IMR-90 (cell line): ENCODE results near the gene OR51D1. TPM values are rescaled to one million over a fixed set of nuclear protein-coding genes. Genes with fewer than 3 reads are reported as not detected.

Experiments used
- ATAC-seq: fragments of 200-7000 bp; cut with Tn5 transposase; 2 replicates; pipeline ENCODE4 v1.9.1; 2020; ENCODE audit warnings: low read depth, mild to moderate bottlenecking, moderate library complexity
- BruUV-seq: library from RNA; stranded (reverse); fragments of 400-500 nt; replicated peaks from 2 replicates; lab custom pipeline; 2021; lab: Mats Ljungman, UMichigan
- CTCF ChIA-PET: fragments of 300-600 bp; formaldehyde crosslinking; extraction: SDS; loops from one replicate; lab custom pipeline; 2021; ENCODE audit warnings: antibody characterized with exemption; lab: Yijun Ruan, JAX
- POLR2A ChIA-PET: fragments of 300-600 bp; sonication (Branson Sonifier 250); formaldehyde crosslinking; loops from one replicate; lab custom pipeline; 2022; ENCODE audit warnings: antibody characterized with exemption; ENCODE audit not compliant: unreplicated experiment; lab: Charles Lee
- DNase-seq: peaks from one replicate; pipeline ENCODE4 v3.0.0; 2013
- H2AFZ ChIP-seq: replicated peaks from 2 replicates; pipeline ENCODE3; 2013; ENCODE audit warnings: low read length, mild to moderate bottlenecking; ENCODE audit not compliant: poor library complexity
- H2AK5ac ChIP-seq: 2 replicates; pipeline ENCODE4 v1.6.1; 2013; ENCODE audit warnings: low read depth, low read length, inconsistent platforms
- H2AK9ac ChIP-seq: replicated peaks from 2 replicates; pipeline ENCODE3; 2013; ENCODE audit warnings: mild to moderate bottlenecking, low read depth, low read length, moderate library complexity; ENCODE audit not compliant: poor library complexity
- H2BK120ac ChIP-seq: 2 replicates; pipeline ENCODE4 v1.6.1; 2013; ENCODE audit warnings: low read depth, low read length, inconsistent platforms
- H2BK15ac ChIP-seq: 3 replicates; pipeline ENCODE4 v1.6.1; 2013; ENCODE audit warnings: low read depth, low read length, inconsistent platforms
- H2BK20ac ChIP-seq: 2 replicates; pipeline ENCODE4 v1.6.1; 2013; ENCODE audit warnings: low read depth, mild to moderate bottlenecking, inconsistent platforms, low read length, moderate library complexity
- H2BK5ac ChIP-seq: 2 replicates; pipeline ENCODE4 v1.6.1; 2013; ENCODE audit warnings: mild to moderate bottlenecking, low read depth, low read length, inconsistent platforms; ENCODE audit not compliant: poor library complexity, severe bottlenecking
- H3K14ac ChIP-seq: replicated peaks from 2 replicates; pipeline ENCODE4 v1.6.1; 2013; ENCODE audit warnings: low read depth, low read length, inconsistent platforms
- H3K18ac ChIP-seq: 2 replicates; pipeline ENCODE4 v1.6.1; 2013; ENCODE audit warnings: low read depth, low read length, control low read depth
- H3K23ac ChIP-seq: 2 replicates; pipeline ENCODE4 v1.6.1; 2013; ENCODE audit warnings: low read depth, low read length, inconsistent platforms
- H3K27ac ChIP-seq: 2 replicates; pipeline ENCODE4 v1.5.1; 2013; ENCODE audit warnings: mild to moderate bottlenecking, control low read depth, low read length; ENCODE audit not compliant: insufficient read depth
- H3K27me3 ChIP-seq: 2 replicates; pipeline ENCODE4 v1.6.1; 2013; ENCODE audit warnings: low read length; ENCODE audit not compliant: control insufficient read depth, insufficient read depth
- H3K36me3 ChIP-seq: 2 replicates; pipeline ENCODE4 v1.6.1; 2013; ENCODE audit warnings: low read length, mixed read lengths; ENCODE audit not compliant: control insufficient read depth, insufficient read depth
- H3K4ac ChIP-seq: 2 replicates; pipeline ENCODE4 v1.6.1; 2013; ENCODE audit warnings: low read depth, low read length, inconsistent platforms
- H3K4me1 ChIP-seq: 2 replicates; pipeline ENCODE4 v1.6.1; 2013; ENCODE audit warnings: low read length, mixed read lengths; ENCODE audit not compliant: control insufficient read depth, insufficient read depth
- H3K4me2 ChIP-seq: 2 replicates; pipeline ENCODE4 v1.6.1; 2013; ENCODE audit warnings: low read depth, mild to moderate bottlenecking, control low read depth, low read length, moderate library complexity
- H3K4me3 ChIP-seq: 2 replicates; pipeline ENCODE4 v1.5.1; 2013; ENCODE audit warnings: low read depth, mild to moderate bottlenecking, control low read depth, low read length, moderate library complexity; ENCODE audit not compliant: insufficient read depth
- H3K56ac ChIP-seq: 2 replicates; pipeline ENCODE4 v1.6.1; 2013; ENCODE audit warnings: low read length, inconsistent platforms; ENCODE audit not compliant: insufficient read depth; ENCODE audit errors: extremely low read depth
- H3K79me1 ChIP-seq, 2 experiments: 2 replicates each; pipeline ENCODE4 v1.6.1; 2013; ENCODE audit warnings: low read length in 2 of 2, inconsistent platforms in 1 of 2, low read depth in 1 of 2
- H3K9ac ChIP-seq: 2 replicates; pipeline ENCODE4 v1.6.1; 2013; ENCODE audit warnings: low read depth, low read length, control low read depth
- H3K9me1 ChIP-seq: 2 replicates; pipeline ENCODE4 v1.6.1; 2013; ENCODE audit warnings: low read length, inconsistent platforms; ENCODE audit not compliant: insufficient read depth
- H3K9me3 ChIP-seq: 2 replicates; pipeline ENCODE4 v1.6.1; 2013; ENCODE audit warnings: low read length; ENCODE audit not compliant: control insufficient read depth, insufficient read depth
- H4K20me1 ChIP-seq: 2 replicates; pipeline ENCODE4 v1.6.1; 2013; ENCODE audit warnings: low read length, inconsistent platforms; ENCODE audit not compliant: insufficient read depth
- H4K5ac ChIP-seq: 2 replicates; pipeline ENCODE4 v1.6.1; 2013; ENCODE audit warnings: mild to moderate bottlenecking, low read depth, low read length, control low read depth
- H4K8ac ChIP-seq, 2 experiments: 2 replicates each; pipeline ENCODE4 v1.6.1; 2013; ENCODE audit warnings: low read depth in 2 of 2, low read length in 2 of 2, control low read depth in 1 of 2, inconsistent platforms in 1 of 2
- H4K91ac ChIP-seq: 2 replicates; pipeline ENCODE4 v1.6.1; 2013; ENCODE audit warnings: low read depth, low read length, inconsistent platforms; ENCODE audit not compliant: insufficient read depth
- CEBPB ChIP-seq: IDR thresholded peaks from 2 replicates; pipeline ENCODE4 v1.6.1; 2012; ENCODE audit warnings: low read depth, low read length, improper control_type of control experiment
- MAFK ChIP-seq: IDR thresholded peaks from 2 replicates; pipeline ENCODE4 v1.6.1; 2012; ENCODE audit warnings: low read depth, low read length, improper control_type of control experiment
- POLR2A ChIP-seq: IDR thresholded peaks from 2 replicates; pipeline ENCODE4 v1.6.1; 2012; ENCODE audit warnings: mild to moderate bottlenecking, low read depth, low read length
- WGBS, 2 experiments: methylation state at CpG; one replicate each; pipeline versions ENCODE4 v1.1.5 to v1.1.7; 2013; ENCODE audit warnings: missing lambda C conversion rate in 2 of 2; ENCODE audit not compliant: insufficient read length in 1 of 2; ENCODE audit errors: extremely low coverage in 2 of 2; 5-methylcytosine and 5-hydroxymethylcytosine counted together
- dilution Hi-C: fragments of 300-500 bp; cut with HindIII; formaldehyde crosslinking; loops from one replicate; pipeline ENCODE4 v1.14.3; 2018; ENCODE audit warnings: low sequenced_read_pairs; ENCODE audit not compliant: unreplicated experiment
- in situ Hi-C: fragments of 300-500 bp; cut with MboI; formaldehyde crosslinking; loops from 3 replicates; pipeline ENCODE4 v1.14.3; 2019; ENCODE audit warnings: low sequenced_read_pairs, inconsistent platforms, mixed read lengths
- intact Hi-C: fragments of 100-400 bp; cut with micrococcal nuclease; formaldehyde crosslinking; loops from 2 replicates; pipeline ENCODE4 v1.10.0; 2022
- polyA plus RNA-seq, 3 experiments: library from polyadenylated mRNA; depleted of rRNA; stranded (reverse); fragments of >200 nt; gene quantifications; 2 replicates each; pipeline ENCODE4 v1.2.3, GENCODE V29; 2012; ENCODE audit warnings: low replicate concordance in 1 of 3
- total RNA-seq: library from RNA; depleted of rRNA; stranded (reverse); fragments of >200 nt; gene quantifications from 2 replicates; pipeline ENCODE4 v1.2.3, GENCODE V29; 2012

The OR51D1 gene
- total and polyA plus RNA-seq, 2 of the 4 experiments (the other 2 are of a cell fraction), result not detected

DNA sequence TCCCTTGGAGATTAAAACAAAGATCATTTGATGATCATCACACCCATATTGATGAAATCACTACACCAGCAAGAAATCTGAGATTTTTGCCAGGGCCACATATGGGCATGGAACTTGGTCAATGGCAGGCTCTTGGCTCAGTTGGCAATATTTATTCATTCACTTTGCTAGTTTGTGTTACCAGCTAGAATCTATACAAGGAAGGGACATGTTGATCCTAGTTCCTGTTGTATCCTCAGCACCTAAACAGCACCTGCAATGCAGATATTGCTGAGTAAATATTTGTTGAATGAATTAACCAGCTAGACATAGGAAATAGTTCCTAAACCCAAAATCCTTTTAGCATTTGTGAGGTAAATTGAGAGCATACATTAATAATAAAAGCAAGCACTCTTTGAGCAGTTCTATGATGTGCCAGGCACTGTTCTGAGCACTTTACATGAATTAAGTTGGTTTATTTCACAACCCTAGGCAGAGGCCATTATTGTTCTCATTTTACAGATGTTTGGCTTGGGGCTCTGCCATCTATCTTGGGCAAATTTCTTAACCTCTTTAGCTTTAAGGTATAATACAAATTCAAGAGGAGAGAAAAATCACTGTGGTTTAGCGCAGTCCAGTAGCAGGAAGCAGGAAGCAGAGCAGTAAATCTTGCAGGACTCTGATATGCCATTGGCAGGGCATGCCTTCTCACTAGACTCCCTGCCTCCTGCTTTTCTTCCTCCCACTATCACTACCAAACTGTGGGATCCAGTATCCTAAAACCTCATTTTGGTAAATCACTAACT lies 30.9 kb upstream of the OR51D1 start:
- H2AK9ac ChIP-seq, result no peak overlapping the region
- H3K27me3 ChIP-seq, result no peaks in the 10 kb centered on the region
- H3K27ac ChIP-seq, result no peak overlapping the region
- POLR2A ChIA-PET, result no interaction called here
- H2BK120ac ChIP-seq, result no peak overlapping the region
- no peaks in the 10 kb centered on the region for H3K9me3 ChIP-seq
- intact Hi-C loops (no loop called here), dilution Hi-C loops (no loop called here), in situ Hi-C loops (no loop called here)
- no peak overlapping the region for H2AFZ ChIP-seq
- no peak overlapping the region for H2BK5ac ChIP-seq
- no peak overlapping the region for H2BK15ac ChIP-seq
- H3K56ac ChIP-seq, result no peak overlapping the region
- H4K91ac ChIP-seq, result no peak overlapping the region
- peak overlapping the region; percentile 69; the same call in 1 of the 2 replicates for H3K4me3 ChIP-seq
- TF ChIP-seq MAFK (no peak), POLR2A (no peak), CEBPB (0 out of 2 replicates have a peak, but pooled peaks have one; percentile 2)
- H3K79me1 ChIP-seq, result peaks cover 0 to 11% of the 10 kb centered on the region in 2 experiments
- H3K23ac ChIP-seq, result no peak overlapping the region
- peaks cover 15% of the 10 kb centered on the region for H3K36me3 ChIP-seq
- CTCF ChIA-PET, result no interaction called here
- BruUV-seq, result no TSS peak
- peak overlapping the region; percentile 31; the same call in 1 of the 2 replicates for H3K4me2 ChIP-seq
- no peak overlapping the region for H3K14ac ChIP-seq
- ATAC-seq (no peak), DNase-seq (peak; percentile 8)
- H2BK20ac ChIP-seq, result no peak overlapping the region
- no peak overlapping the region for H3K9ac ChIP-seq
- no peak overlapping the region for H3K4ac ChIP-seq
- H4K8ac ChIP-seq, result no peak overlapping the region
- H3K9me1 ChIP-seq, result peaks cover 2% of the 10 kb centered on the region; the same call in 1 of the 2 replicates
- peaks cover 7% of the 10 kb centered on the region for H3K4me1 ChIP-seq
- no peak overlapping the region for H3K18ac ChIP-seq
- no peak overlapping the region for H2AK5ac ChIP-seq
- no peaks in the 10 kb centered on the region for H4K20me1 ChIP-seq
- H4K5ac ChIP-seq, result no peak overlapping the region
- no CpG with 5 or more reads among the region's 1 CpG for WGBS, 2 experiments
